ENCODE data around the gene ALPI. TPM values are rescaled to one million over a fixed set of nuclear protein-coding genes. Genes with fewer than 3 reads are reported as not detected.

ALPI gene
- total and polyA plus RNA-seq, 5 experiments from 2014 or later = not detected

Other genes starting within 250 kb of the ALPI start
- not detected for gene ALPP, start 77.4 kb upstream of the ALPI start, total RNA-seq
- gene ALPP, start 77.4 kb upstream of the ALPI start, polyA plus RNA-seq = not detected
- not detected for gene ALPG, start 49.3 kb upstream of the ALPI start, total RNA-seq
- gene ALPG, start 49.3 kb upstream of the ALPI start, polyA plus RNA-seq = not detected
- not detected for gene ECEL1, start 31.7 kb downstream of the ALPI start, total RNA-seq
- gene ECEL1, start 31.7 kb downstream of the ALPI start, polyA plus RNA-seq = not detected
- not detected for gene PRSS56, start 64.2 kb downstream of the ALPI start, total RNA-seq
- not detected for gene PRSS56, start 64.2 kb downstream of the ALPI start, polyA plus RNA-seq
- gene CHRND, start 70.0 kb downstream of the ALPI start, total RNA-seq = not detected
- gene CHRND, start 70.0 kb downstream of the ALPI start, polyA plus RNA-seq = not detected
- not detected for gene CHRNG, start 83.5 kb downstream of the ALPI start, total RNA-seq
- under 1 TPM in 1 of 3 donors, not detected in 2; 0.59 TPM for gene CHRNG, start 83.5 kb downstream of the ALPI start, polyA plus RNA-seq
- 10 to 100 TPM; 28.2 to 29.5 TPM for gene TIGD1, start 94.4 kb downstream of the ALPI start, total RNA-seq
- 10 to 100 TPM; 10.0 to 18.6 (median 14.2) TPM for gene TIGD1, start 94.4 kb downstream of the ALPI start, polyA plus RNA-seq
- 10 to 100 TPM; 61.5 to 64.0 TPM for gene EIF4E2, start 94.5 kb downstream of the ALPI start, total RNA-seq
- 10 to 100 TPM; 41.5 to 49.3 (median 43.6) TPM for gene EIF4E2, start 94.5 kb downstream of the ALPI start, polyA plus RNA-seq
- gene EFHD1, start 177.5 kb downstream of the ALPI start, total RNA-seq = 1 to 10 TPM; 4.3 to 5.1 TPM
- gene EFHD1, start 177.5 kb downstream of the ALPI start, polyA plus RNA-seq = 1 to 10 TPM; 2.5 to 6.9 (median 2.9) TPM
- 10 to 100 TPM; 83.3 to 86.5 TPM for gene GIGYF2, start 241.2 kb downstream of the ALPI start, total RNA-seq
- 10 to 100 TPM; 18.1 to 31.1 (median 24.3) TPM for gene GIGYF2, start 241.2 kb downstream of the ALPI start, polyA plus RNA-seq

Data from naive thymus-derived CD8-positive, alpha-beta T cell (primary cell).